ENCODE data around the gene ZNF418.
A peak's percentile ranks its signal among the peaks of the same experiment; 100 is the strongest.
"Not testable (repeated sequence)": the region's sequence is repeated elsewhere in the genome, so short reads cannot be mapped to it uniquely, and the experiment has no call there.

ZNF418 gene

DNA sequence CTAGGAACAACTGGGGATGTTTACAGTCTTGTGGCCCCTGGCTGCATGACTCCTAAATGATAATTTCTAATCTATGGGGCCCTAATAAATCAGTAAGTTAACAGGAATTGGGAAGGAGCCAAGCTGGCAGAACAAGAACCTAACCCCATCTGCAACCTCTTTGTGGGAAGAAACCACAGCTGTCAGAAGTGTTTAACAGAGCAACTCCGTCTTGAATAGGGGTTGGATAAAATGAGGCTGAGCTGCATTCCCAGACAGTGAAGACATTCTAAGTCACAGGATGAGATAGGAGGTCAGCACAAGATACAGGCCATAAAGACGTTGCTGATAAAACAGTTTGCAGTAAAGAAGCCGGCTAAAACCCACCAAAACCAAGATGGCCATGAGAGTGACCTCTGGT, 44.5 kb downstream of the ZNF418 start:
- not testable (repeated sequence) for DNase-seq (ENCODE audit: extremely low read depth in 1 of 2, low read depth in 1 of 2)

DNA sequence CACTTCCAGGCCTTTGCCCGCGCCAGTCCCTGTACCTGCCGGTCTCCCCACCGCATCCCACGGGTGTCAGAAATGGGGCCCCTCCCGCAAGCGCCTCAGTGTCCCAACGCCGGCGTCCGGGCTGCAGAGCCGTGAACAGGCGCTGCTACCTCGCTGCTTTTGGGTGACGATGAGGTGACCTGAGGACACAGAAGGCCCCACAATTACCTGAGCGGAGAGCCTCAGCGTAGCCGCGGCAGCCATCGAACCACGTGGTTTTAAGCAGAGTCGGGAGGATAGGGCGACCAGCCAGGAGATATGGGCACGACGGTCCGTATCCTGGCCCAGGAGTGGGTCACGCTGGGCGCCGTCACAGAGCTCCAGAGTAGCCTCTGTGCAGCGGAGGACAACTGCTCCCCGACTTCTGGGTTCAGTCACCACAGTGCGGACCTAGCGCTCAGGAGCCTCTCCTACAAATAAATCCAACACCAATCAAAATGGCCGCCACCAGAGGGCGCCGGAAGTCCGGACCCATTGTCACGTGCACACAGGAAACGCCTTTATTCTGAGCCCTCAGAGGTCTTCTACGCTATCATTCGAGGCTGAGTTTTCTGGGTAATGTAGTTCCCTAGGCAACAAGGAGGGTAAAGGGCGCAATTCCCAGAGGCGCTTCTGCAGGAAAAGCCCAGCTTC, 46.5 kb downstream of the ZNF418 start, which contains the start of gene ZNF814:
ZNF814 (minus strand) TSS at position 478 of the 672 bp plus-strand sequence; CDS start at position 243, 235 bp downstream.
- DNase-seq (ENCODE audit: extremely low read depth in 1 of 2, low read depth in 1 of 2) = peak; percentile 53 to 73

DNA sequence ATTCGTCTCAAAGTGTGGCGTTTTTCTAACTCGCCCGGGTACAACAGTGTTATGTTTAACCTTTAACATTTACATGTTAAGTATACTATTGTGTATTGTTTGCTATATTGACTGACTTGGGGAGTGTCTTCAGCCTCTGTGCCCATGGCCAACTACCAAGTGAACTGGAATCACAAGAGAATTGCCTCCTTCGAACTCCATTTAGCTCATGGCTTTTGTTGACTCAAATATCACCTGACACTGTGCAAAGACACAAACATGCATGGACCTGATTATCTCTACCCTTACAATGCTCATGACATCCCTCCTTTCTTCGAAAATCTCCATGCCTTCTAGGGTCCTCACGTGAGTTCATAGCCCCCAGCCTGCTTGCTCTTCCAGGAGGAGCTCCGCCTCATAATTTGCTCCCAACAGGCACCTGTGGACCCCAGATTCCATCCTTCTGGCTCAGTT, 47.1 kb downstream of the ZNF418 start:
- no peak for DNase-seq (ENCODE audit: extremely low read depth in 1 of 2, low read depth in 1 of 2)

DNA sequence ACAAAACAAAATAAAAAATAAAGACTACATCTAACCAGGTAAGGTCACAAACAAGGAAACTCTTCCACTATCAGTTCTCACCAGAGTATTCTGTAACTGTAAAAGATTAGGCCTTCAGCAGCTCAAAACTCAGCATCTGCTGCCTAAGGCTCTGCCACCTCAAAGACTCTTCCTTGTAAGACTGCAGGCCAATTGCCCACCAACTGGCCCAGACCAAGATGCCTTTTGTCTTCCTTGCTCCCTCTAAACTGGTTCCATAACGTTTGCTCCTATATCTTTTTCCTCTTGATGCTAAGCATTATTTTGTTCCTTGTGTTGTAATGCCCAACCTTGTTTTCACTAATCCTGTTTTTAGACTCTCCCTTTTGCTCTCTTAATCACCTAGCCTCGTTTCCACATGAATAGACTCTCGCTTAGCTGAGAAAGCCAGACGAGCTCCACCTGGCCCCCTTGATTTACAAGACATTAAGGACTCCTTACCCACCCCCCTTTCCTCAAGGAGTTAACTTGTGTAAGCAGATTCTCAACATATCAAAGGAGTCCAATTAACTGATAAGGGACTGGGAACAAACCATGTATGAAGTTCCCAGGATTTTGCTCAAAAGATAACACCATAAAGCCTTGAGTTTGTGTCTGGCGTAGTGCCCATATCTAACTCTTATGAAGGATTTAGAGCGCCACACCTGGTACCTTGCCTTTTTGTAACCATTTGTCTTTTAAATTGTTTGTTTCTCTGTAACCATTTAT, 47.8 kb downstream of the ZNF418 start:
- no peak for DNase-seq (ENCODE audit: extremely low read depth in 1 of 2, low read depth in 1 of 2)

DNA sequence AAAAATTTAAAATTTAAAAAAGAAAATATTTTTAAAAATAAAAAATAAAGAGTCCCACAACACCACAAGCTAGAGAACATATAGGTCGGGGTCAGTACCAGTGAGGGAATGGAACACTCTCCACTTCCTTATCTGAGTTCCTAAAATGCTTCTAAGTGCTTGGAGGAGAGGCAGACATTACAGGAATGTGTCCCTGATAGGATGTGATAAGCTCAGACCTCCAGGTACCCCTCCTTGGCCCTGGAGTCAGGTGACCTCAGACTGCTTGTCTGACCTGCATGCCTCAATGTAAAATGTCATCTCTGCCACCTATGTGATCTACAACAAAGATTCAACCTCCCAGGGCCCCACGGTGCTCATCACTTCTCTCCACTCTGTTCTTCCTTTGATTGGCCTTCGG, 49.2 kb downstream of the ZNF418 start:
- DNase-seq (ENCODE audit: extremely low read depth in 1 of 2, low read depth in 1 of 2) = no peak

DNA sequence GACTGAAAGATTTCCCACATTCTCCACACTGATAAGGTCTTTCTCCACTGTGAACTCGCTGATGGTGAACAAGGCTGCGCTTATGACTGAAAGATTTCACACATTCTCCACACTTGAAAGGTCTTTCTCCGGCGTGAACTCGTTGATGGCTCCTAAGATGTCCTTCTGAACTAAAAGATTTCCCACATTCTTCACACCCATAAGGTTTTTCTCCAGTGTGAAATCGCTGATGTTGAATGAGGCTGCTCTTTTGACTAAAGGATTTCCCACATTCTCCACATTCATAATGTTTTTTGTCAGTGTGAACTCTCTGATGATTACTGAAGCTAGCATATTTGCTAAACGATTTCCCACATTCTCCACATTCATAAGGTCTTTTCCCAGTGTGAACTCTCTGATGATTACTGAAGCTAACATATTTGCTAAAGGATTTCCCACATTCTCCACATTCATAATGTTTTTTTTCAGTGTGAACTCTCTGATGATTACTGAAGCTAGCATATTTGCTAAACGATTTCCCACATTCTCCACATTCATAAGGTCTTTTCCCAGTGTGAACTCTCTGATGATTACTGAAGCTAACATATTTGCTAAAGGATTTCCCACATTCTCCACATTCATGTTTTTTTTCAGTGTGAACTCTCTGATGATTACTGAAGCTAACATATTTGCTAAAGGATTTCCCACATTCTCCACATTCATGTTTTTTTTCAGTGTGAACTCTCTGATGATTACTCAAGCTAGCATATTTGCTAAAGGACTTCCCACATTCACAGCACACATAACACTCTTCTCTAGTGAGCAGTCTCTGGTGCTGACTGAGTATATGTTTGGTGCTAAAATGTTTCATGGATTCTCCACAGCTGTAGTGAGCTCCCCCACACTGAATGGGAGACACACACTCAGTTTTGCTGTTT, 61.1 kb downstream of the ZNF418 start:
- DNase-seq (ENCODE audit: extremely low read depth in 1 of 2, low read depth in 1 of 2) = not testable (repeated sequence)

DNA sequence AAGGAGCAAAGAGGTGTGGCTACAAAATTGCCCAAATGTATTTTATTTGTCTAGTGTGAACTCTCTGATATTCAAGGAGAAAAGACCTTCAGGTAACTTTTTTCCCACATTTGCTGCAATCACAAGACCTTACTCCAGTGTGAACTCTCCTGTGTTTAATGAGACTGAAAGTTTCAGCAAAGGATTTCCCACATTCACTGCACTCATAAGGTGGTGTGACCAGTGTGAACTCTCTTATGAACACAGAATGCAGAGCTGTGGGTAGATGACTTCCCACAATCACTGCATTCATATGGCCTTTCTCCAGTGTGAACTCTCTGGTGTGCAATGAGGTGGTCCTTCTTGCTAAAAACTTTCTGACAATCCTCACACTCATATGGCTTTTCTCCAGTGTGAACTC, 62.8 kb downstream of the ZNF418 start:
- no peak for DNase-seq (ENCODE audit: extremely low read depth in 1 of 2, low read depth in 1 of 2)
